HFF-Myc (cell line): ENCODE data around the gene FNDC11.
"Not testable (repeated sequence)": the region's sequence is repeated elsewhere in the genome, so short reads cannot be mapped to it uniquely, and the experiment has no call there.

Experiments used
- DNase-seq: peaks from one replicate; pipeline ENCODE4 v3.0.0-alpha.2; 2011; ENCODE audit warnings: low read depth; ENCODE audit errors: extremely low read depth
- H3K4me3 ChIP-seq: replicated peaks from 2 replicates; pipeline ENCODE4 v1.5.1; 2011; ENCODE audit warnings: low read depth, mild to moderate bottlenecking, control low read depth, low read length
- TF ChIP-seq, protein P1 (sequence below): IDR thresholded peaks from 2 replicates; pipeline ENCODE4 v1.5.1; 2012; ENCODE audit warnings: mild to moderate bottlenecking, low read depth, low read length, control low read depth; ENCODE audit errors: missing control alignments

FNDC11 gene

DNA sequence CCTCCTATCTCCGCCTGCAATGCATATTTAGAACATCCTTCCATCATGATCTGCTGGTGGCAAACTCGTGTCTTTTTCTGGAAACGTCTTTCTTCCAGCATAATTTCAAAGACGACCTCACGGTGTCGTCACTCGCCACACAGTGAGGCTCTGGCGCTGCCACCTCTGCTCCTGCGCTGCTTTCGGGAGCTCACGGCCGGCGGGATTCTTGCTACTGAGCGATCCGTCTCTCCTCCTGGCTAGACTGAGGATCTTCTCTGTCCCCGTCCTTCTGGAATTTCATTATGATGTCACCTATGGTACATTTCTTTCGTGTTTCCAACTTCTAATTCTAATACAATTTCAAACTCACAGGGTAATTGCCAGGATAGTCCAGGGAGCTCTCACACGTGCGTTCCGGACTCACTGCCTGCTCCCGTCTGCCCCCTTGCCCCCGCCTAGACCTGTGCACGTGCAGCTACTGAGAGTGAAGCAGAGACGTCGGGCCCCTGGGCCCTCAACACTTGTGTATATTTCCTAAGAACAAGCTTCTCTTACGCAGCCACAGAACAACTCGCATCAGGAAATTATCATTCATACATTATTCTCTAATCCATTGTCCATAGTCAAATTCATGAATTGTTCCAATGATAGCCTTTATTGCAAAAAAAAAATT, 45.6 kb downstream of the FNDC11 start:
- DNase-seq = no peak
- TF ChIP-seq, protein P1, sequence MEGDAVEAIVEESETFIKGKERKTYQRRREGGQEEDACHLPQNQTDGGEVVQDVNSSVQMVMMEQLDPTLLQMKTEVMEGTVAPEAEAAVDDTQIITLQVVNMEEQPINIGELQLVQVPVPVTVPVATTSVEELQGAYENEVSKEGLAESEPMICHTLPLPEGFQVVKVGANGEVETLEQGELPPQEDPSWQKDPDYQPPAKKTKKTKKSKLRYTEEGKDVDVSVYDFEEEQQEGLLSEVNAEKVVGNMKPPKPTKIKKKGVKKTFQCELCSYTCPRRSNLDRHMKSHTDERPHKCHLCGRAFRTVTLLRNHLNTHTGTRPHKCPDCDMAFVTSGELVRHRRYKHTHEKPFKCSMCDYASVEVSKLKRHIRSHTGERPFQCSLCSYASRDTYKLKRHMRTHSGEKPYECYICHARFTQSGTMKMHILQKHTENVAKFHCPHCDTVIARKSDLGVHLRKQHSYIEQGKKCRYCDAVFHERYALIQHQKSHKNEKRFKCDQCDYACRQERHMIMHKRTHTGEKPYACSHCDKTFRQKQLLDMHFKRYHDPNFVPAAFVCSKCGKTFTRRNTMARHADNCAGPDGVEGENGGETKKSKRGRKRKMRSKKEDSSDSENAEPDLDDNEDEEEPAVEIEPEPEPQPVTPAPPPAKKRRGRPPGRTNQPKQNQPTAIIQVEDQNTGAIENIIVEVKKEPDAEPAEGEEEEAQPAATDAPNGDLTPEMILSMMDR = no peak
- no peak overlapping the region for H3K4me3 ChIP-seq

DNA sequence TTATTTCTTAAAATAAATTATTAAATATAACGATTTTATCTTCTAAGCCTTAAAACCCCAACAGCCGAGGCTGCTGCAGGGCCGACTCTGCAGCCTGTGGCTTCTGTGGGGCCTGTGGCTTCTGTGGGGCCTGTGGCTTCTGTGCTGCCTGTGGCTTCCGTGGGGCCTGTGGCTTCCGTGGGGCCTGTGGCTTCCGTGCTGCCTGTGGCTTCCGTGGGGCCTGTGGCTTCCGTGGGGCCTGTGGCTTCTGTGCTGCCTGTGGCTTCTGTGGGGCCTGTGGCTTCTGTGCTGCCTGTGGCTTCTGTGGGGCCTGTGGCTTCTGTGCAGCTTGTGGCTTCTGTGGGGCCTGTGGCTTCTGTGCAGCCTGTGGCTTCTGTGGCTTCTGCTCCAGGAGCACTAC, 47.7 kb downstream of the FNDC11 start:
- not testable (repeated sequence) for DNase-seq, H3K4me3 ChIP-seq

DNA sequence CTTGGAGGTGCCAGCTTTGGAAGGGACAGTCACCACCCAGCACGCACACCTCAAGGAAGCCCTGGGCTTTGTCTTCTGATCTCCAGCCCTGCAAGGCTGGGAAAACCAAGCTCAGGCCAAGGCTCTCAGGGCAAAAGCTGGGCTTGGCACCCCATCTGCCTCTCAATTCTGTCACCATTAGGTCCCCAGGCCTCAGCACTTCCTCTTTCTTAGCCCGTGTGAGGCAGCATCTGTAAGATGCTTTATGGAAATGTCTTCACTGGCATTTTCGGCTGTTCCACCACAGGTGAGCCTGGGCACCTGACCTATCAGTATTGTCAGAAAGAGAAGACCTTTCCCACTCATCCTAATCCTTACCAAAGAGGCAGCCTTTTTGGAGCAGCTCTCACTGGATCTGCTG, 48.4 kb downstream of the FNDC11 start:
- H3K4me3 ChIP-seq = no peak overlapping the region
- TF ChIP-seq, protein P1 = no peak
- no peak for DNase-seq
